GM19240 (cell line): ENCODE data around the gene OR10G2.

Experiments
- DNase-seq: peaks from one replicate; pipeline ENCODE4 v3.0.0; 2011; ENCODE audit warnings: low spot score; ENCODE audit not compliant: insufficient read length

OR10G2 gene

GRCh38 chr14:21589317-21589716 is 45.4 kb downstream of the OR10G2 start:
- no peak for DNase-seq
